Upper lobe of right lung (tissue), 1 donor: ENCODE data around the gene RNF123. TPM values are rescaled to one million over a fixed set of nuclear protein-coding genes. Genes with fewer than 3 reads are reported as not detected.

ENCODE experiments used
- ATAC-seq: fragments of 200-7000 bp; cut with Tn5 transposase; one replicate; pipeline ENCODE4 v1.9.1; 2020; ENCODE audit warnings: mild to moderate bottlenecking, moderate library complexity
- DNase-seq: peaks from one replicate; pipeline ENCODE4 v3.0.0-alpha.2; 2020
- H3K27ac ChIP-seq: fragments of 200-600 bp; one replicate; pipeline ENCODE4 v1.8.0; 2022
- H3K27me3 ChIP-seq: fragments of 200-600 bp; one replicate; pipeline ENCODE4 v1.8.0; 2022; ENCODE audit warnings: mild to moderate bottlenecking
- H3K36me3 ChIP-seq: fragments of 200-600 bp; one replicate; pipeline ENCODE4 v1.8.0; 2022
- H3K4me1 ChIP-seq: fragments of 200-600 bp; one replicate; pipeline ENCODE4 v1.8.0; 2022
- H3K4me3 ChIP-seq: fragments of 200-600 bp; one replicate; pipeline ENCODE4 v1.8.0; 2022; ENCODE audit warnings: mild to moderate bottlenecking
- H3K9me3 ChIP-seq: fragments of 200-600 bp; one replicate; pipeline ENCODE4 v1.8.0; 2022
- intact Hi-C: fragments of 100-400 bp; cut with DNase I; formaldehyde crosslinking; loops from one replicate; pipeline ENCODE4 v1.11.0; 2022
- total RNA-seq: library from RNA; stranded (reverse); fragmentation: NEBNext Ultra II Directional; extraction: Animal tissue kit (Norgen Biotek cat#: 25700); gene quantifications from one replicate; pipeline ENCODE4 v1.2.1, GENCODE V29; 2021
- TF ChIP-seq, protein P1 (sequence below): fragments of 200-600 bp; IDR thresholded peaks from one replicate; pipeline ENCODE4 v1.8.0; 2022; ENCODE audit warnings: antibody characterized with exemption
- donor health status: DM: no; HTN: yes; CAD: no; lungs with severe emphysema.

Gene RNF123
- total RNA-seq, 1 donor from 2014 or later, result 41.4 TPM

DNA sequence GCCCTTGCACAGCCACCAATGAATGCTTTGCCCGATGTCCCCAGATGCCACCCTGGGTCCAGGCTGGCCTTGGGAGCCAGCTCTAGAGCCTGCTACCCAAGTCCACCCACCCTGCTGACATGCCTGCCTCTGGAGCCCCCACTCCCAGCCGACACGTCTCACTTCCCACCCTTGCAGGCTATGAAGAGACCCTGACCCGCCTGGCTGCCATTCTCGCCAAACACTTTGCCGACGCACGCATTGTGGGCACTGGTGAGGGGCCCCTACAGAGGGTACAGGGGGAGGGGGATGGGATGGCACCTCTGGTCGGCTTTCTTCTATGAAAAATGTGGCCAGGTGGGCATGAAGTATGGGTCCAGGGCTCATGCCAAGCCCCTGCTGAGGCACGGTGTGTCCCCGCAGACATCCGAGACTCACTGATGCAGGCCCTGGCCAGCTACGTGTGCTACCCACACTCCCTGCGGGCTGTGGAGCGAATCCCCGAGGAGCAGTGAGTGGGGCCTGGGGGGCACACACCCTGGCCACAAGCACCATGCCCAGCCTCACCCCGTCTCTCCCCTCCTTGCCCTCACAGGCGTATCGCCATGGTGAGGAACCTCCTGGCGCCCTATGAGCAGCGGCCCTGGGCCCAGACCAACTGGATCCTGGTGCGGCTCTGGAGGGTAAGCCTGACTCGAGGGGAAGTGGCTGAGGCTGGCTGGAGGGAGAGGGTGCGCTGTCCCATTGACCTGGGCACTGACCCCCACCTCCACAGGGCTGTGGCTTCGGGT, 24.2 kb downstream of the RNF123 start:
- intact Hi-C loops, result no loop called here
- H3K27me3 ChIP-seq, result no peaks in the 10 kb centered on the region
- TF ChIP-seq, protein P1, sequence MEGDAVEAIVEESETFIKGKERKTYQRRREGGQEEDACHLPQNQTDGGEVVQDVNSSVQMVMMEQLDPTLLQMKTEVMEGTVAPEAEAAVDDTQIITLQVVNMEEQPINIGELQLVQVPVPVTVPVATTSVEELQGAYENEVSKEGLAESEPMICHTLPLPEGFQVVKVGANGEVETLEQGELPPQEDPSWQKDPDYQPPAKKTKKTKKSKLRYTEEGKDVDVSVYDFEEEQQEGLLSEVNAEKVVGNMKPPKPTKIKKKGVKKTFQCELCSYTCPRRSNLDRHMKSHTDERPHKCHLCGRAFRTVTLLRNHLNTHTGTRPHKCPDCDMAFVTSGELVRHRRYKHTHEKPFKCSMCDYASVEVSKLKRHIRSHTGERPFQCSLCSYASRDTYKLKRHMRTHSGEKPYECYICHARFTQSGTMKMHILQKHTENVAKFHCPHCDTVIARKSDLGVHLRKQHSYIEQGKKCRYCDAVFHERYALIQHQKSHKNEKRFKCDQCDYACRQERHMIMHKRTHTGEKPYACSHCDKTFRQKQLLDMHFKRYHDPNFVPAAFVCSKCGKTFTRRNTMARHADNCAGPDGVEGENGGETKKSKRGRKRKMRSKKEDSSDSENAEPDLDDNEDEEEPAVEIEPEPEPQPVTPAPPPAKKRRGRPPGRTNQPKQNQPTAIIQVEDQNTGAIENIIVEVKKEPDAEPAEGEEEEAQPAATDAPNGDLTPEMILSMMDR, result no peak
- no peak overlapping the region for H3K4me3 ChIP-seq
- H3K4me1 ChIP-seq, result peaks cover 2% of the 10 kb centered on the region
- no peak overlapping the region for H3K27ac ChIP-seq
- ATAC-seq (no peak), DNase-seq (peak; percentile 65)
- H3K36me3 ChIP-seq, result peaks cover 21% of the 10 kb centered on the region
- no peaks in the 10 kb centered on the region for H3K9me3 ChIP-seq

DNA sequence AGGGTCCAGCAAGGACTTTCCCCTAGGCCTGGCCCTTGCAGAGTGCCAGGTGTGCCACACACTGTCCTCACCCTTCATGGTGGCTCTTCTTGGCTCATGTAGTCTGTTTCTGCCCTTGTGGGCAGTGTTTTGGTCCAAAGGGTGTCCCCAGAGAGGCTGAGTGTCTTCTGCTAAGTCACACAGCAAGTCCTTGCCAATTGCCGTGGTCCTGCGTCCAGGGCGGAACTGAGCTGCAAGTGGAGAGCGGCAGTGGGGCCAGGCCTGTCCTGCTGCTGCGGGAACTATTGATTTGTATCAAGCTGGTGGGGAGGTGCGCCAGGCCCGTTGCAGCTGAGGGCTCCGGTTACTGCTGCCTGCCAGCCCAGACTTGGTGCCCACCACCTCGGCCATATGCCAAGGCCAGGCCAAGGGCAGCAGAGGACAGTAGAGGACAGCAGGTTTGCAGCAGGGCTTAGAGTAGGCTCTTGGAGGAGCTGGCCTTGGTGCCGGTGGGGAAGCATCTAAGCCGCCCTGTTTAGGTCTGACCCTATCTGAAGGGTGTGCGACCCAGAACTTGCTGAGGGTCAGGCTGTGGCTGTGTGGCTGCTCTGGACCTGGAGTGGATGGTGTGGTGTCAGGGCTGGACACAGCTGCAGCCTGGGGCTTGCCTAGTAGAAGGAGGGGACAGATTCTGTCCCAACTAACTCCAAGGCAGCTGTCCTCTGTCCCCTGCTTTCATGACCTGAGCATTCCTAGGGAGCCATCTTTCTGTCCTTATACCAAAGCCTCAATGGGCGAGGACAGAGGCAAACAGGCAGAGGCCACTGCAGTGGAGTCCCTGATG, 25.6 kb downstream of the RNF123 start:
- peak; percentile 61 for DNase-seq
- Histone ChIP-seq H3K36me3 (peaks cover 21% of the 10 kb centered on the region), H3K27ac (no peak overlapping the region), H3K4me3 (no peak overlapping the region), H3K9me3 (no peaks in the 10 kb centered on the region), H3K27me3 (no peaks in the 10 kb centered on the region), H3K4me1 (peaks cover 9% of the 10 kb centered on the region)
- intact Hi-C loops, result no loop called here
- ATAC-seq, result no peak
- TF ChIP-seq, protein P1, result no peak

GRCh38 chr3:49715611-49716121, 26.3 kb downstream of the RNF123 start:
- intact Hi-C loops, result no loop called here
- Histone ChIP-seq H3K27ac (no peak overlapping the region), H3K4me1 (peaks cover 9% of the 10 kb centered on the region), H3K36me3 (peaks cover 21% of the 10 kb centered on the region), H3K27me3 (no peaks in the 10 kb centered on the region), H3K9me3 (no peaks in the 10 kb centered on the region), H3K4me3 (no peak overlapping the region)
- no peak for ATAC-seq
- TF ChIP-seq, protein P1, result no peak
- peak; percentile 53 for DNase-seq

DNA sequence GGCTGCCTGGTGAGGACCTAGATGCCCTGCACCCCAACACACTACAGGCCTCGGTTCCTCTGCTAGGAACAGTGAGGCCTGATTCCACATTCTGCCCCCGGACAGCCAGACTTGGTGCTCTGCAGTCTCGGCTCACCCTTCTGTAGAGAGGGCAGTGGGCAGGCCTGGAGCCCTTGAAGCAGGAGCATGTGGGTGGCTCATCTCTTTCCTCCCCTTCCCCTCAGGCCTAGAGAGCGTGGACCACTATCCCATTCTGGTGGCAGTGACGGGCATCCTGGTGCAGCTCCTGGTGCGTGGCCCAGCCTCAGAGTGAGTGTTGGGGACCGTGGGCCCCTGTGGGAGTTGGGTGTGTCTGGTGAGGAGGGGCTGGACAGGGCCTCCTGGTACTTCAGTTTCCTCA, 26.8 kb downstream of the RNF123 start:
- TF ChIP-seq, protein P1, result no peak
- Histone ChIP-seq H3K9me3 (no peaks in the 10 kb centered on the region), H3K4me3 (no peak overlapping the region), H3K4me1 (peaks cover 9% of the 10 kb centered on the region), H3K27me3 (no peaks in the 10 kb centered on the region), H3K27ac (no peak overlapping the region), H3K36me3 (peaks cover 25% of the 10 kb centered on the region)
- peak; percentile 51 for DNase-seq
- intact Hi-C loops, result no loop called here
- ATAC-seq, result no peak

DNA sequence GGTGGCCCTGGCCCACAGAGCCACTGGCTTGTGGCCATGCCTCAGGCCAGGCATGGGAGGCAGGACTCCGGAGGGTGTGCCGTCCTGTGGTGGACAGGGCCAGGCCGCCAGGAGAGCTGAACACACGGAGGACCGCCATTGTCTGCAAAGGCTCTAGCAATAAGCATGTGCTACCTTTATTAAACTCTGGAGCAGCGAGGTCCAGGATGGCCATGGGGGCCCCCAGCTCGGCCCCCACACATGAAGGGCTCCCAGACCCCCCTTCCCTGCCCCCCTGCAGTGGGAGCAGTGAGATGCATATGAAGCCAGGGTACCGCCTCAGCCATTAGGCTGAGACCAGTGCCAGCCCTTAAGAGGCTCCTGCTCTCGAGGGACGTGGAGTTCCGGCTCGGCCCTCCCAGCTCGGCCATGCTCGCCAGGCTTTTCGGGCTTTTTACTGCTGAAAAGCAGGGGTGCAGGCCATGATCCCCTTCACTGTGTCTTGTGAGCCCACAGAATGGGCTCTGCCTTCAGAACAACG, 27.4 kb downstream of the RNF123 start:
- TF ChIP-seq, protein P1, result no peak
- intact Hi-C loops, result no loop called here
- DNase-seq (peak; percentile 61), ATAC-seq (no peak)
- H3K27ac ChIP-seq, result no peak overlapping the region
- no peaks in the 10 kb centered on the region for H3K9me3 ChIP-seq
- no peak overlapping the region for H3K4me3 ChIP-seq
- H3K36me3 ChIP-seq, result peaks cover 26% of the 10 kb centered on the region
- H3K27me3 ChIP-seq, result no peaks in the 10 kb centered on the region
- H3K4me1 ChIP-seq, result peaks cover 9% of the 10 kb centered on the region
